GM21526 (cell line): ENCODE measurements around the gene C1orf159.
"Not testable (repeated sequence)": the region's sequence is repeated elsewhere in the genome, so short reads cannot be mapped to it uniquely, and the experiment has no call there.

Source experiments
- ATAC-seq: cut with Tn5 transposase; IDR thresholded peaks from one replicate; pipeline ENCODE4 v1.9.1; 2021; ENCODE audit warnings: moderate library complexity; ENCODE audit not compliant: unreplicated experiment, low FRiP score

Gene C1orf159

DNA sequence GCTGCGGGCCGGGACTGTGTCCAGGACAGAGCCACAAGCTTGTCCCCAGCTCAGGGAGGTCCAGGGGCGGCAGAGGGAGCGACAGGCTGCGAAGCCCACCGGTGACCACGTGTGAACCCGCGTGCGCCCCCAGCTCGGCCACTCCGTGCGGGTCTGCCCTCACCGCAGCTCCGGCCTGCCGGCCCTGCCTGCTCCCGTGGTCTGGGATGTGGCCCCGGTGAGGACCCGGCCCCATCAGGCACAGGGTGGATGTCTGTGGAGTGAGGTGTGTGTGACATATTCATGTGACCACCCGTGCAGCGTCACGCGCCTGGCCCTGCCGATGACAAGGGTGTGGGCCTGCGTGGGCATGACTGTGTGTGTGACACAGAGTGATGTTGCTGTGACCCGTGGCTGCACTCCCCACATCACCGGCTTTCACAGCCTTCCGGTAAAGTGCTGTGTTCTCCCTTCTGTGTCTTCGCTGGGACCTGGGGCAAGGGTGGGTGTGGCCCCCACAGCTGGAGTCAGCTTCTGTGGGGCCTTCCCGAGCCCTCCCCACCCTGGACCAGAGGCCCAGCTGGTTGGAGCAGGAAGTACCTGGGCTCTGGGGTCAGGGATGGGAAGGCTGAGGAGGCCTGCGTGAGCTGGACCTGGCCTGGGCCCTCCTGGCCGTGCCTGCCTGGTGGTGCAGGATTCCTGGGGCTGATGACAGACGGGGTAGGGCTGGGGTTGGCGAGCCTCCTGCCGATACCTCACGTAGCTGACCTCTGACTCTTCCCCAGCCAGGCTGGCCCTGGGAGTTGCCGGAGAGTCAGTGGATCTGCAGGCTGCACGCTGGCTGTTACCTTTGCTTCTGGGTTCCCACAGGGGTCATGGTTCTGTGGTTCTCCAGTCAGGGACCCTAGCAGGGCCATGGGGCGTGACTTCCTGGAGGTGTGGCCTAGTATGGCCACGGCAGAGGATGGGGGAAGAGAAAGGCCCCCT, 45.9 kb downstream of the C1orf159 start:
- ATAC-seq = no peak

DNA sequence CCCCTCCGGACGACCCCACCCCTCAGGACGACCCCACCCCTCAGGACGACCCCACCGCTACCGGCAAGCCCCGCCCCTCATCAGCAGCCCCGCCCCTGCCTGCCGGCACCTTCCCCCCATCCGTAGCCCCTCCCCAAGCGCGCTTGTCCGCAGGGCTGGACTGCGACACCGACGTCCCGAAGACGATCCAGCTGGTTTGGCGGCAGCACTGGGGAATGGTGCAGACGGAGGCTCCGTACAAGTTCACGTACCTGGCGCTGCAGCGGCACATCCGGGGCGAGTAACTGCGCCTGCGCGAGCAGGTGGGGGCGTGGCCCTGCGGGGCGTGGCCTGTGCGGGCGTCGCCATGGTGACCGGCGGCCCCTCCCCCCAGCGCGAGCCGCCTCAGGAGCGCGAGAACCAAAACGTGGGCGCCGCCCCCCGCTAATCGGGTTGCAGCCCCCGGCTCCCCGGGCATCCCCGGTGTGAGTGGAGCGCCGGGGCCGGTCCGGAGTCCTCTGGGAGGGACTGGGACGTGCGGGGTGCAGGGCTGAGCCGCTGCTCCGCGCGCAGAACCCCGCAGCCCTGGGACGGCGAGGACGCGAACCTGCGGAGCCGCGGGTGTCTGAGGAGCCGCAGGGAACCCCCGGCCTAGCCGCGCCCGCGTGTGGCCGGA, 46.7 kb downstream of the C1orf159 start:
- peak; percentile 43 for ATAC-seq

DNA sequence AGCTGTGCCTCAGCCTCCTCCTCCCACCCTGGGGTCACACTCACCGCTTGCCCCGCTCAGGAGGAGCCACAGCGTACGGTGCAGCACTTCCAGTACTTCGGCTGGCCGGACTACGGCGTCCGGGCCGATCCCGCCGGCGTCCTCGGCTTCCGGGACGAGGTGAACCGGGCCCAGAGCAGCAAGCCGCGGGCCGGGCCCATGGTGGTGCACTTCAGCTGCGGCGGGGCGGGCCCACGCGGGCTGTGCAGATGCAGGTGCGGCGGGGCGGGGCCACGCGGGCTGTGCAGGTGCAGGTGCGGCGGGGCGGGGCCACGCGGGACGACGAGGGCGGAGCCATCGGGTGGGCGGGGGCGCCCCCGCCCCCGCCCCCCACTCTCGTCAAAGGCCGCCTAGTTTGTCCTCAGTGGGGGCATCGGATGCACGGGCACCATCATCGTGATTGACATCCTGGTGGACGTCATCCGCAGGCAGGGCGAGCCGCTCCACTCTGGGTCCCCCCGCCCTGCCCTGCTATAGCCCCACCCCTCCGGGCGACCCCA, 47.3 kb downstream of the C1orf159 start:
- ATAC-seq = no peak

DNA sequence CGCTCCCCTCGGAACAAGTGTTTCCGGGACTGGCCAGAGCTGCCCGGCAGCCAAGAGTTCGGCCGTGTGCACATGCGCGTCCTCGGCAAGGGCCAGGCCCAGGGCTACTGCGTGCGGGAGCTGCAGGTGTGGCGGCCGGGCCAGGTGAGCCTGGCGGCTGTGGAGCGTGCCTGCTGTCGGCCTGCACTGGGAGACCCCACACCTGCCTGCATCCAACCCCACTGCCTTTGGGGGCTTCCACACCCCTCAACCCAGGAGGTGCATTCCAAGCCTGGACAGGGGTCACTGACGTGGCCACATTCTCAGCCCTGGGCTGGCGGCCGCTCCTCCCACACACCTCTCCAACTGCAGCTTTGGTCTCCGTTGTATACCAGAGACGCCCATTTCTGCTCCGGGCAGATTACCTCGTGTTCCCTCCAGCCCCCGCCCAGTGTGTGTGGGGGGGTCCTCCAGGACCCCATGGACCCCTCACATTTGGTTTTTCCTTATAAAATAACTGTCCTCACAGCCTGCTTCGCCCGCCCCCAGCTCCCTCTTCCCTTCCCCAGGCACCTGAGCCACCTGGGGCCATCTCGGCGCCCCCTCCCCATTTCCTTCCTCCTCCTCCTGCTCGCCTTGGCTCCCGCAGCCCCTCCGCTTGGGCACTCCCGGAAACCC, 47.9 kb downstream of the C1orf159 start:
- no peak for ATAC-seq

DNA sequence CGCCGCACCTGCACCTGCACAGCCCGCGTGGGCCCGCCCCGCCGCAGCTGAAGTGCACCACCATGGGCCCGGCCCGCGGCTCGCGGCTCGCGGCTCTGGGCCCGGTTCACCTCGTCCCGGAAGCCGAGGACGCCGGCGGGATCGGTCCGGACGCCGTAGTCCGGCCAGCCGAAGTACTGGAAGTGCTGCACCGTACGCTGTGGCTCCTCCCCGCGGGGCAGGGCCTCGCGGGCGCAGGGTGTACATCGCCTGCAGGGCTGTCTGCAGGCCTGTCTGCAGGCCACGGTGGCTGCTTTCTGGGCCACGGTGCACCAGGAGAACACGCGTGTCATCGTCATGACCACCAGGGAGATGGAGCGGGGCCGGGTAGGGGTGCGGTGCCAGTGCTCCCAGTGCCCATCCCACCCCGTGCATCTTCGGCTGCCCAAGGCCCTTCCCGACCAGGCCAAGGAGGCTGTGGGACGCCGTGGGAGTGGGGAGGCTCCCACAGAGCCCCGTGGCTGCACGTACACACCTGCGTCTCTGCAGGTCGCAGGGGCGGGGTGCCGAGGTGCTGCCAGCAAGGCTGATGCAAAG, 48.5 kb downstream of the C1orf159 start:
- no peak for ATAC-seq

DNA sequence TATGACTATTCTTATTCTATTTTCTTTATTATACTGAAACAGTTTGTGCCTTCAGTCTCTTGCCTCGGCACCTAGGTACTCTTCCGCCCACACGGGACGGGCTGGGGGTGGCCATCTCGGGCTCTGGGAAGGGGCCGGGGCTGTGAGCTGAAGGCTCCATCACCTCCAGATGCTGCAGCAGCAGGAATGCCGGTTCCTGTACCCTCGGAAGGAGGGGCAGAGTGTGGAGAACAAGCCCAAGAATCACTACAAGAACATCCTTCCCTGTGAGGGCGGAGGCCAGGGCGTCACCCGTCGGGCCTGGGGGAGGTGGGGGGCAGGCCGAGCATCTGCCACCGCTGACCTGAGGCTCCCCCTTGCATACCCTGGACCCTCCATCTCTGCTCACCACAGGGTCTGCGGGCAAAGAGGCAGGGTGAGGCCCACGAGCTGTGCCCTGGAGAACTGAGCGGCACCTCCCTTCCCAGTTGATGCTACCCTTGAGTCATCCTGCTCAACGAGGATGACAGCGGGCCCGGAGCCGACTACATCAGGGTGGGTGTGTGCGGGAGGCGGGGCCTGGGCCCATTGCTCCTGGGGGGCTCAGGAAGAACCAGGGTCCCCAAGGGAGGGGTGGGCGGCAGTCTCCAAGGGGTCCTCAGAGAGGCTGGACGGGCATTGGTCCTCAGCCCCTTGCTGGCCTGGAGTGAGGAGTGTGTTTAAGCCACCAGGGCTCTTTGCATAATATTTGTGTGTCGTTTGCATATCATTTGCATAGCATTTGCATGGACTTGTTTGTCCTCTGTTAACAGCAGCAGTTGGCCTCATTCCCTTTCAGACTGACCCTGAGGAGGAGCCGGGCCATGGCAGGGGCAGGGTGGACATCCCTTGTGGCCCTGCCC, 49.2 kb downstream of the C1orf159 start:
- ATAC-seq = no peak

DNA sequence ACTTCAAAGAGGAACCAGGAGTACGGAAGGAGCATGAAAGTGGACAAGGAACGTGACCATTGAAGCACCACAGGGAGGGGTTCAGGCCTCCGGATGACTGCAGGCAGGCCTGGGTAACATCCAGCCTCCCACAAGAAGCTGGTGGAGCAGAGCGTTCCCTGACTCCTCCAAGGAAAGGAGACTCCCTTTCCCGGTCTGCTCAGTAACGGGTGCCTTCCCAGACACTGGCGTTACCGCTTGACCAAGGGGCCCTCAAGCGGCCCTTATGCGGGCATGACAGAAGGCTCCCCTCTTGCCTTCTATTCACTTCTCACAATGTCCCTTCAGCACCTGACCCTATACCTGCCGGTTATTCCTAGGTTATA, 50.0 kb downstream of the C1orf159 start:
- ATAC-seq = not testable (repeated sequence)

DNA sequence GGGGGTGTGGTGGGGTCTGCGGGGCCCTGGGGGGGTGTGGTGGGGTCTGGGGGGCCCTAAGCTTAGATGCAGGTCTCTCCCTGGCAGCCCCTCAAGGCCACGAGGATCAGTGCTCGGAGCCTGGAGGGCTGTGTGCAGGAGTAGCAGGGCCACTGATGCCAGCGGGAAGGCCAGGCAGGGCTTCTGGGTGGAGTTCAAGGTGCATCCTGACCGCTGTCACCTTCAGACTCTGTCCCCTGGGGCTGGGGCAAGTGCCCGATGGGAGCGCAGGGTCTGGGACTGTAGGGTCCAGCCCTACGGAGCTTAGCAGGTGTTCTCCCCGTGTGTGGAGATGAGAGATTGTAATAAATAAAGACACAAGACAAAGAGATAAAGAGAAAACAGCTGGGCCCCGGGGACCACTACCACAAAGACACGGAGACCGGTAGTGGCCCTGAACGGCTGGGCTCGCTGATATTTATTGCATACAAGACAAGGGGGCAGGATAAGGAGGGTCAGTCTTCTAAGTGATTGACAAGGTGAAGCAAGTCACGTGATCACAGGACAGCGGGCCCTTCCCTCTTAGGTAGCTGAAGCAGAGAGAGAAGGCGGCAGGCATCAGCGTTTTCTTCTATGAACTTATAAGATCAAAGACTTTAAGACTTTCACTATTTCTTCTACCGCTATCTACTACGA, 50.5 kb downstream of the C1orf159 start:
- ATAC-seq = no peak

DNA sequence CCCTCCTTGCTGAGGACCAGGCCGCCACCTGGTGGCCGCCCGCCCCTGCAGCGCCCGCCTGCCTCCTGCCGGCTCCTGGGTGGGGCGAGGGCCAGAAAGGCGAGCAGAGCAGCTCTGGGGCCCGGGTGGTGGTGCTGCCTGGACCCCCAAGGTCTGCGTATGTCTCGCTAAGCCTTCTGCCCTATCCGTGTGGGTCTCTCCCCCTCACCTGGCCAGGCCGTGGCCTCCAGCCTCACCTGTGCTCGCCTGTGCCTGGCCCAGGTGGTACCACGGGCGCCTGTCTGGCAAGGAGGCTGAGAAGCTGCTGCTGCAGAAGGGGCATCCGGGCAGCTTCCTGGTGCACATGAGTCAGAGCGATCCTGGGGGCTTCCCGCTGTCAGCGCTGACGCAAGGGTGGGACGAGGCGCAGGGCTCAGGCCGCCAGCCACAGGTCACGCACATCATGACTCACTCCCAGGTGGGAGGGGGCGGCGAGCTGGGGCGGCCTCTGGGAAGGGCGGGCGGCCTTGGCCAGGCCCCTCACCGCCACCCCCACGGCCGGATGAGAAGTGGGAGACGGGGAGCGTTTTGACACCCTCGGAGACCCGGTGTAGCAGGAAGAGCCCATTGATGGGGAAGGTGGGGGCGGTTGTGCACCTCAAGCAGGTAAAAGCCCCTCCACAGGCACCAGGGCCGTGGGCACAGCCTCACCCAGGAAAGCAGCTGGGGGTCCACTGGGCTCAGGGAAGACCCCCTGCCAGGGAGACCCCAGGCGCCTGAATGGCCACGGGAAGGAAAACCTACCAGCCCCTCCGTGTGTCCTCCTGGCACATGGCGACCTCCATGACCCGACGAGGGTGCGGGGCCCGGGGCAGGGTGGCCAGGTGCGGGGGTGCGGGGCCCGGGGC, 51.7 kb downstream of the C1orf159 start:
- peak; percentile 36 for ATAC-seq

DNA sequence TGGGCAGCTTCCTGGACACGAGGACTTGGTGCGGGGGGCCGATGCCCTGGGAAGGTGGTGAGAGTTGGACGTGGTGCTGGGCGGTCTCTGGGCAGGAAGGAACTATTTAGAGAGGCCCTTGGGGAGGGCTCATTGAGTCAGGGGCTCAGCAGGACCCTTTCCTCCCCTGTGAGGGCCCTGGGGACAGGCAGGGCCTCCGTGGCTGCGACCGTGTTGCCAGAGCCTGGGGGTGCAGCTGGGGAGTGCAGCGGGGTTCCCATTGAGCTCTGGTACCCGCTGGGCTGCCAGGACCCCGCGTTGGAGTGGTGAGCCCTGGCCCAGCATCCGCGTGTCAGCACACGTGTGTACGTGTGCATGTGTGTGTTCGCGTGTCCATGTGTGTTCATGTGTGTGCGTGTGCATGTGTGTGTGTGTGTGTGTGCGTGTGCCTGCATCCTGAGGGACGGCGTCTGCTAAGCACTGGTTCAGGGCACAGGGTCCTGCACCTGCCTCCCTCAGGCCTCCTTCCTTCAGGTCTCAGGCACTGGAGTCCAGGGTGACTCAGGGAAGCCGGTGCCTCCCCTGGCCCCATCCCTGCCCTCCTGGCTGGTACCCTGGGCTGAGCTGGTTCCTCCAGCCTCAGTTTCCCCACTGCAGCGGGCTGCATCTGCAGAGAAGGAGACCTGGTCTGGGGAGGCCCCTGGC, 52.5 kb downstream of the C1orf159 start:
- ATAC-seq = no peak

DNA sequence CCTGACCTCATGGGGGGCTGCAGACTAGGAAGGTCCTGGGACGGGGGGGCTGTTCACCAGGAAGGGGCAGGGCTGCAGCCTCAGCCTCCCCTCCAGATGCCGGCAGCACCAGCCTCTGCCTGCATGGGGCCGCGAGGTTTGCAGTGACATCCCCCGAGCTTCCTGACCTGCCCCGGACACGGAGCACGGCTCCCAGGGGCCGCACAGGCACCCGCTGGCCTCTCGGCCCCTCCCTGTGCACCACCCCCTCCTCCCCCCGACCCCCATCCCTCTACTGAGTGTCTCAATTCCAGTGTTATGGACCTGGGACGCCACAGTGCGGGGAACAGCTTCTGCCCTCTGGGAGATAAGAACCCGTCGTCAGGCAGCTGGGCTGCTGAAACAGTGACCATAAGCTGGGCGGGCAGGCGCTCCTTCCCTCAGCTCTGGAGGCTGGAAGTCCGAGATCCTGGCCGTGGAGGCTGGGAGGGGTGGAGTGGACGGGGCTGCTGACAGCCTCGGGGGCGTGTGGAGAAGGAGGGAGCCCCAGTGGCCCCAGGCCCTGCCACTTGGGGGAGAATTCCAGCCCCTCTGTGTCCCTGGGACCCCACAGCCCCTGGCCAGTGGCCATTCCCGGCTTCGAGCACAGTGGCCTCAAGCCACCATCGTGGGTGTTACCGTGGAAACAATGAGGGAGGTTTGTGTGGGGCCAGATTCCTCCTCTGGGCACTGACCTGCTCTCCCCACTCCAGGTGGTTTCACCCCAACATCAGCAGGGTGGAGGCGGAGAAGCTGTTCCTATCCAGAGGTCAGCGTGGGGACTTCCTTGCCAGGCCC, 53.3 kb downstream of the C1orf159 start:
- no peak for ATAC-seq

DNA sequence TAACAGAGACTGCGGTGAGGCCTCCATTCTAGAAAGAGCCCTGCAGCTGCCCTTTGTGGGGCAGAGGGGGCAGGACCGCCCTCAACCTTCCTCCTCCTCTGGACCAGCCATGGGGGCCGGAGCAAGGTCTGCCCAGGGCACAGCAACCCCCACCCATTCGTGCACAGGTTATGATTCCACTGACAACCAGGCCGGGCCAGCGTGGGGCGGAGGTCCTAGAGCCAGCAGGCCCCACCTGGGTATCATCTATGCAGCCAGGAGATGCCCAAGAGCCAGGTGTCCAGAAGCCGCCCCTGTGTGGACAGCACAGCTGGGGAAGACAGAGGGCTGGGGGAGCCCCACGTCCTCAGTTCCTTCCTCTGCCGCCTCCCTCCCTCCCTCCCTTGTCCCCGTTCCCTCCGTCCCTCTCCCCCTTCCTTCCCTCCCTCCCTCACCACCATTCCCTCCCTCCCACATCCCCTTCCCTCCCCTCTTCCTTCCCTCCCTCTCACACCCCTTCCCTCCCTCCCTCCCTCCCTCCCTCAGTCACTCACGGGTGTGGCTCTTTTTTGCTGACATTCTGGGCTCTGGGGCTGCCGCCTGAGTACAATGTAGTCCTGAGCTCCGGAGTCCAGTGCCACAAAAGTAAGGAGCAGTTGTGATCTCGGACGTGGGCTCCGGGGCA, 54.1 kb downstream of the C1orf159 start:
- ATAC-seq = no peak

DNA sequence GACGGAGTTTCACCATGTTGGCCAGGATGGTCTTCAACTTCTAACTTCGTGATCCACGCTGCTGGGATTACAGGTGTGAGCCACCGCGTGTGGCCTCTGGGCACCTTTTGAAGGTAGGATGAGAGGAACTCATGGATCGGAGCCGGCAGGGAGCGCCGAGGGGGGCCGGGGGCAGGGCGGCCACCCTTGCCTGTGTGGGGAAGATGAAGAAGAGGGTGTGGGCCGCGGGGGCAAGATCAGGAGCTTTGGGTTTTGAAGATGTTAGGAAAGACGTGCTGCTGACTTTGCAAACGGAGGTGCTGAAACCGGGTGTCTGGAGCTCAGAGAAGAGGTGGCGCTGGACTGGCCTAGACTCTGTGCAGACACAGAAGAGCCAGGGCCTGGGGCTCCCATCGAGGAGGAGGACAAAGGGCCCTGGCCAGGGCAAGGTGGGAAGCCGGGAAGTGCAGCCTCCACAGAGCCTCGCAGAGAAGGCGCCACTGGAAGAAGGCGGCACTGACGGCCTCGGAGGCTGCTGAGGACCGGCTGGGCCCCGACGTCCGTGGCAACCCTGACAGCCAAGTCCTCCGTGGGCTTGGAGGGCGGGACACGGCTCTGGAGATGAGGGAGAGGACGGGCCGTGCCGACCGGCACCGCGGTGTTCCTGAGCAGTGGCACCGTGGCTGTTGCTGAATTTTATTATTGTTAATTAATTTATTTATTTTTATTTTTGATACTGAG, 55.4 kb downstream of the C1orf159 start:
- no peak for ATAC-seq

DNA sequence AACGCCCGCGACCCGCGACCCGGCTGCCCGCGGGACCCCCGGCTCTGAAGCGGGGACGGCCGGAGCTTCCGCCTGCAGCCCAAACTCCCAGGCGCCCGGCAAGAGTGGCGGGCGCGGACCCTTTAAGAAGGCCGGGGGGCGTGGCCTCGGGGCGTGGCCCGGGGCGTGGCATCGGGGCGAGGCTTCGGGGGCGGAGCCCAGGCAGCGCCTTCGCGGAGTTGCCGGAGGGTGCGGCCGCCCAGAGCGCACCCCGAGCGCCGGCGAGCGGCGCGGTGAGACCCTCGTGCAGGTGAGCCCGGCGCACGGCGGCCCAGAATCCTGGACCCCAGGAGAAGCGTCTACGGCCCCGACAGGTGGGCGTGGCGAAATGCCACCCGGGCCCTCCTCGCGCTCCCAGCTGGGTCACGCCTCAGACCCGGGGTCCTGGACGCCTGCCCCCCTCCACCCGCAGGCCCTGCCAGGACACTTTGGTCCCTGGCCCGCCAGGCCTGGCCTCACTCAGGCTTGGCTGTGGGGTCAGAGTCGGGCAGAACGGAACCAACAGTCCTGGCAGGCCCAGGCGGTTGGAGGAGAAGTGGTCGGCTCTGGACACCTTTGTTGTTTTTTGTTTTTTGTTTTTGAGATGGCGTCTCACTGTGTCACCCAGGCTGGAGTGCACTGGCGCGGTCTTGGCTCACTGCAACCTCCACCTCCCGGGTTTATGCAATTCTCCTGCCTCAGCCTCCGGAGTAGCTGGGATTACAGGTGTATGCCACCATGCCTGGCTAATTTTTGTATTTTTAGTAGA, 56.2 kb downstream of the C1orf159 start:
- peak; percentile 63 for ATAC-seq

DNA sequence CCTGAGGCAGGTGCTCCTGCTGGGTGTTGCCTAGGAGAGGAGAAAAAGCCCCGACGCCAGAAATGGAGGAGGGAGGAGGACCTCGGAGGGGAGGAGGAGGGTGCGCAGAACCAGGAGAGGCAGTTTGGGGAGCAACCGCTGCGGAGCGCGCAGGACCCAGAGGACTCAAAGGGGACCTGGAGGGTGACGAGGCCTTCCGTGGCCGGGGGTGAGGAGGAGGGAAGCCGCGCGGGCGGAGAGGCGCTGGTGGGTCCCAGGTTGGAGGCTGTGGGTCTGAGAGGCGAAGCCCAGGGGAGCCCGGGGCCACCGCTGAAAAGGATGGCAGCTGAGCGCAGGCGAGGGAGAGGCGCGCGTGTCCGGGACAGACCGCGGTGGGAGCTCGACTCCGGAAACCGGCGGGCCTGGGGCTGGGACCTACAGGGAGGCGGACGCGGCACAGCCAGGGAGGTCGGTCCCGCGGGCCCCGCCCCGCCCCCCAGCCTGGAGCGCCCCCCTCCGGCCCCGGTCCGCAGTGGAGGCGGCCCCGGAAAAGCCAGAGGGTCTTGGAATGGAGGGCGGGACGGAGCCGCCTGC, 56.9 kb downstream of the C1orf159 start:
- peak; percentile 23 for ATAC-seq
